ENCODE results near the gene TSEN54. TPM values are rescaled to one million over a fixed set of nuclear protein-coding genes. Genes with fewer than 3 reads are reported as not detected.
A peak's percentile ranks its signal among the peaks of the same experiment; 100 is the strongest.

Gene TSEN54
- total and polyA plus RNA-seq, 2 donors, result 36.3 to 91.0 TPM

DNA sequence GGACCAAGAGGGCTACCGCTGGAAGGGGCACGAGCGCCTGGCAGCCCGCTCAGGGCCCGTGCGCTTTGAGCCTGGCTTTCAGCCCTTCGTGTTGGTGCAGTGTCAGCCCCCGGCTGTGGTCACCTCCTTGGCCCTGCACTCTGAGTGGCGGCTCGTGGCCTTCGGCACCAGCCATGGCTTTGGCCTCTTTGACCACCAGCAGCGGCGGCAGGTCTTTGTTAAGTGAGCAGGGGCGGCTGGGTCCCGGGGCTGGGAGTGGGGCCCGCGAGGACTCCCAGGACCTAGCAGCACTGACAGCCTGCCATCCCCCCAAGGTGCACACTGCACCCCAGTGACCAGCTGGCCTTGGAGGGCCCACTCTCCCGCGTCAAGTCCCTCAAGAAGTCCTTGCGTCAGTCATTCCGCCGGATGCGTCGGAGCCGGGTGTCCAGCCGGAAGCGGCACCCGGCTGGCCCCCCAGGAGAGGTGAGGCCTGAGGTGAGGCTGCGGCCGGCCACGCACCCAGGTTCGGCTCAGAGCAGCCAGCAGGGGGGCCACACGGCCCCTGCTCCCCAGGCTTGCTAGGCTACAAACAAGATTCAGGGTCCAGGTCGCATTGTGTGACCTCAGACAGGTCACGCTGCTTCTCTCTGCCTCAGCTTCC, 53.8 kb downstream of the TSEN54 start:
- no peaks in the 10 kb centered on the region for H3K36me3 ChIP-seq (ENCODE audit: control insufficient read depth in 2 of 2, insufficient read depth in 2 of 2, low read length in 1 of 2)
- no peak overlapping the region for H3K27ac ChIP-seq (ENCODE audit: low read depth in 1 of 2, low read length in 1 of 2)
- peaks cover 0 to 10% of the 10 kb centered on the region in 2 donors for H3K4me1 ChIP-seq (ENCODE audit: control insufficient read depth in 2 of 2, insufficient read depth in 2 of 2, low read length in 2 of 2)
- DNase-seq (ENCODE audit: low read depth in 6 of 9, low spot score in 9 of 9), result no peak
- no peaks in the 10 kb centered on the region for H3K9me3 ChIP-seq (ENCODE audit: control insufficient read depth in 2 of 2, insufficient read depth in 1 of 2, low read length in 1 of 2)
- no peak overlapping the region for H3K4me3 ChIP-seq (ENCODE audit: low read length in 2 of 2)
- WGBS, result 97% methylated on average over 35 of the region's 35 CpGs
- no peaks in the 10 kb centered on the region for H3K27me3 ChIP-seq (ENCODE audit: control insufficient read depth in 2 of 2, insufficient read depth in 1 of 2, low read length in 1 of 2)

DNA sequence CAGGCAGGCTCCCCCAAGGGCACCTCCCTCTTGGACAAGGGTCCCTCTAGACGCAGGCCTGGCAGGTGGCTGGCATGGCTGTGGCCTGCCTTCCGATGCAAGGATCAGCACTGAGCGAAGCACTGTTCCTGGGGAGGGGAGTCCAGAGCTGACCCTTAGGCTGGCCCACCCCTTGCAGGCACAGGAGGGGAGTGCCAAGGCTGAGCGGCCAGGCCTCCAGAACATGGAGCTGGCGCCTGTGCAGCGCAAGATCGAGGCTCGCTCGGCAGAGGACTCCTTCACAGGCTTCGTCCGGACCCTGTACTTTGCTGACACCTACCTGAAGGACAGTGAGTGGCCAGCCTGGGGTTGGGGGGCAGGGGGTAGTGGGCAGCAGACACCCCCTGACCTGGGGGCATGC, 54.4 kb downstream of the TSEN54 start:
- Histone ChIP-seq H3K27ac (ENCODE audit: low read depth in 1 of 2, low read length in 1 of 2) (no peak overlapping the region), H3K4me3 (ENCODE audit: low read length in 2 of 2) (no peak overlapping the region), H3K4me1 (ENCODE audit: control insufficient read depth in 2 of 2, insufficient read depth in 2 of 2, low read length in 2 of 2) (peaks cover 0 to 10% of the 10 kb centered on the region in 2 donors), H3K36me3 (ENCODE audit: control insufficient read depth in 2 of 2, insufficient read depth in 2 of 2, low read length in 1 of 2) (no peaks in the 10 kb centered on the region), H3K27me3 (ENCODE audit: control insufficient read depth in 2 of 2, insufficient read depth in 1 of 2, low read length in 1 of 2) (no peaks in the 10 kb centered on the region), H3K9me3 (ENCODE audit: control insufficient read depth in 2 of 2, insufficient read depth in 1 of 2, low read length in 1 of 2) (no peaks in the 10 kb centered on the region)
- 95% methylated on average over 11 of the region's 11 CpGs for WGBS
- DNase-seq (ENCODE audit: low read depth in 6 of 9, low spot score in 9 of 9), result no peak

- no peak overlapping the region for H3K4me3 ChIP-seq (ENCODE audit: low read length in 2 of 2)
- no peaks in the 10 kb centered on the region for H3K27me3 ChIP-seq (ENCODE audit: control insufficient read depth in 2 of 2, insufficient read depth in 1 of 2, low read length in 1 of 2)
- 73% methylated on average over 15 of the region's 15 CpGs for WGBS
- no peaks in the 10 kb centered on the region for H3K36me3 ChIP-seq (ENCODE audit: control insufficient read depth in 2 of 2, insufficient read depth in 2 of 2, low read length in 1 of 2)
- no peaks in the 10 kb centered on the region for H3K9me3 ChIP-seq (ENCODE audit: control insufficient read depth in 2 of 2, insufficient read depth in 1 of 2, low read length in 1 of 2)
- DNase-seq (ENCODE audit: low read depth in 6 of 9, low spot score in 9 of 9), result peak in 7 of 9 donors; percentile 21 to 73 (median 28)
- H3K4me1 ChIP-seq (ENCODE audit: control insufficient read depth in 2 of 2, insufficient read depth in 2 of 2, low read length in 2 of 2), result peaks cover 0 to 10% of the 10 kb centered on the region in 2 donors
- H3K27ac ChIP-seq (ENCODE audit: low read depth in 1 of 2, low read length in 1 of 2), result peak overlapping the region in 1 of 2 donors; percentile 17
Observed at GRCh38 chr17:75571197-75571884, 55.0 kb downstream of the TSEN54 start.

- H3K36me3 ChIP-seq (ENCODE audit: control insufficient read depth in 2 of 2, insufficient read depth in 2 of 2, low read length in 1 of 2), result no peaks in the 10 kb centered on the region
- H3K9me3 ChIP-seq (ENCODE audit: control insufficient read depth in 2 of 2, insufficient read depth in 1 of 2, low read length in 1 of 2), result no peaks in the 10 kb centered on the region
- no peak for DNase-seq (ENCODE audit: low read depth in 6 of 9, low spot score in 9 of 9)
- 88% methylated on average over 16 of the region's 16 CpGs for WGBS
- H3K27ac ChIP-seq (ENCODE audit: low read depth in 1 of 2, low read length in 1 of 2), result no peak overlapping the region
- no peaks in the 10 kb centered on the region for H3K27me3 ChIP-seq (ENCODE audit: control insufficient read depth in 2 of 2, insufficient read depth in 1 of 2, low read length in 1 of 2)
- no peak overlapping the region for H3K4me3 ChIP-seq (ENCODE audit: low read length in 2 of 2)
- peaks cover 0 to 10% of the 10 kb centered on the region in 2 donors for H3K4me1 ChIP-seq (ENCODE audit: control insufficient read depth in 2 of 2, insufficient read depth in 2 of 2, low read length in 2 of 2)
Observed at GRCh38 chr17:75571885-75572215, 55.5 kb downstream of the TSEN54 start.

GRCh38 chr17:75572713-75573539, 56.6 kb downstream of the TSEN54 start:
- no peak for DNase-seq (ENCODE audit: low read depth in 6 of 9, low spot score in 9 of 9)
- Histone ChIP-seq H3K9me3 (ENCODE audit: control insufficient read depth in 2 of 2, insufficient read depth in 1 of 2, low read length in 1 of 2) (no peaks in the 10 kb centered on the region), H3K4me3 (ENCODE audit: low read length in 2 of 2) (no peak overlapping the region), H3K27ac (ENCODE audit: low read depth in 1 of 2, low read length in 1 of 2) (no peak overlapping the region), H3K4me1 (ENCODE audit: control insufficient read depth in 2 of 2, insufficient read depth in 2 of 2, low read length in 2 of 2) (peaks cover 0 to 10% of the 10 kb centered on the region in 2 donors), H3K27me3 (ENCODE audit: control insufficient read depth in 2 of 2, insufficient read depth in 1 of 2, low read length in 1 of 2) (no peaks in the 10 kb centered on the region), H3K36me3 (ENCODE audit: control insufficient read depth in 2 of 2, insufficient read depth in 2 of 2, low read length in 1 of 2) (no peaks in the 10 kb centered on the region)
- WGBS, result 97% methylated on average over 39 of the region's 39 CpGs

DNA sequence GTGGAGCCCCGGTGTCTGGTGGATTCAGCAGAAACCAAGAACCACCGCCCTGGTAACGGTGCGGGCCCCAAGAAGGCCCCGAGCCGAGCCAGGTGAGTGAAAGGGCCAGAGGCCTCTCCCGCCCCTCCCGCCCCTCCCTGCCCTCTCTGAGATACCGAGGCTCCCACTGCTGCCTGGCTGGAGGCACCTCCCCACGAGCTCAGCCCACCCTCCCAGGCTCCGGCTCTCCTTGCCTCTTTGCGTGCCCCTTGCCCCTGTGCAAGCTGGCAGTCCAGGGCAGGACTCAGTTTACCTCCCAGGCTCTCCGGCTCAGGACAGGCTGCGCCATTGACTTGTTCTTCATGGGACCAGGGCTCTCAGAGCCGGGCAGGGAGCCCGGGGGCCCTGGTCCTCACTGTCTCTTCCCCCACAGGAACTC, 57.2 kb downstream of the TSEN54 start:
- Histone ChIP-seq H3K27me3 (ENCODE audit: control insufficient read depth in 2 of 2, insufficient read depth in 1 of 2, low read length in 1 of 2) (no peaks in the 10 kb centered on the region), H3K36me3 (ENCODE audit: control insufficient read depth in 2 of 2, insufficient read depth in 2 of 2, low read length in 1 of 2) (no peaks in the 10 kb centered on the region), H3K9me3 (ENCODE audit: control insufficient read depth in 2 of 2, insufficient read depth in 1 of 2, low read length in 1 of 2) (no peaks in the 10 kb centered on the region), H3K27ac (ENCODE audit: low read depth in 1 of 2, low read length in 1 of 2) (no peak overlapping the region), H3K4me1 (ENCODE audit: control insufficient read depth in 2 of 2, insufficient read depth in 2 of 2, low read length in 2 of 2) (peaks cover 0 to 10% of the 10 kb centered on the region in 2 donors), H3K4me3 (ENCODE audit: low read length in 2 of 2) (no peak overlapping the region)
- DNase-seq (ENCODE audit: low read depth in 6 of 9, low spot score in 9 of 9), result no peak
- WGBS, result 85% methylated on average over 16 of the region's 16 CpGs

DNA sequence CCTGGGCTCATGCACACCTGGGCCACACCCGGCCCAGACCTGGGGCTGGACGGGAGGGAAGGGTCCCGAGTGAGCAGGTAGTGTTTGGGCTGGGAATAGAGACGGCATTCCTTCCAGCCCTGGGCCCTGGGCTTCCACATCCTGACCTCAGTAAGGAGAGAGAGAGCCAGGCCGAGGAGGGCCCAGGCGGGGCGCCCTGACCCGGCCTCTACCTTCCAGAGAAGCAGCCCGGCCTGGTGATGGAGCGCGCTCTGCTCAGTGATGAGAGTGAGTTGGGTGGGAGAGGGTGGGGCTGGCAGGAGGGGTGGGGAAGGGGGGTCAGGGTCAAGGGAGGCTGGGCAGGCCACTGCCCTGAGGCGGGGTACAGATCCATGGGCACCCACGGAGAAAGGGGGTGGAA, 57.7 kb downstream of the TSEN54 start:
- peaks cover 0 to 10% of the 10 kb centered on the region in 2 donors for H3K4me1 ChIP-seq (ENCODE audit: control insufficient read depth in 2 of 2, insufficient read depth in 2 of 2, low read length in 2 of 2)
- H3K27ac ChIP-seq (ENCODE audit: low read depth in 1 of 2, low read length in 1 of 2), result no peak overlapping the region
- whole genome bisulfite sequencing, result 96% methylated on average over 13 of the region's 13 CpGs
- no peaks in the 10 kb centered on the region for H3K27me3 ChIP-seq (ENCODE audit: control insufficient read depth in 2 of 2, insufficient read depth in 1 of 2, low read length in 1 of 2)
- H3K36me3 ChIP-seq (ENCODE audit: control insufficient read depth in 2 of 2, insufficient read depth in 2 of 2, low read length in 1 of 2), result no peaks in the 10 kb centered on the region
- no peak for DNase-seq (ENCODE audit: low read depth in 6 of 9, low spot score in 9 of 9)
- H3K4me3 ChIP-seq (ENCODE audit: low read length in 2 of 2), result no peak overlapping the region
- no peaks in the 10 kb centered on the region for H3K9me3 ChIP-seq (ENCODE audit: control insufficient read depth in 2 of 2, insufficient read depth in 1 of 2, low read length in 1 of 2)

Measured in thymus (tissue), 11 donors.